Left lung (tissue), 10 donors: ENCODE data around the gene NAA16. TPM values are rescaled to one million over a fixed set of nuclear protein-coding genes. Genes with fewer than 3 reads are reported as not detected.

Source experiments
- ATAC-seq: fragments of 200-7000 bp; cut with Tn5 transposase; one replicate; pipeline ENCODE4 v1.9.1; 2020; ENCODE audit warnings: moderate library complexity
- DNase-seq, 4 donors: peaks; one replicate each; pipeline ENCODE4 v3.0.0-alpha.2; 2013 to 2020
- H3K27ac ChIP-seq, 2 donors: fragments of 200-600 bp; sonication (generic) in 1 of 2; one replicate each; pipeline versions ENCODE4 v1.5.0 to v1.8.0; 2020 to 2021
- H3K27me3 ChIP-seq, 2 donors: fragments of 200-600 bp; sonication (generic) in 1 of 2; one replicate each; pipeline versions ENCODE4 v1.5.0 to v1.8.0; 2020 to 2021
- H3K36me3 ChIP-seq, 2 donors: fragments of 200-600 bp; sonication (generic) in 1 of 2; one replicate each; pipeline versions ENCODE4 v1.5.0 to v1.8.0; 2020 to 2021
- H3K4me1 ChIP-seq, 2 donors: fragments of 200-600 bp; one replicate each; pipeline ENCODE4 v1.8.0; 2021
- H3K4me3 ChIP-seq, 2 donors: fragments of 200-600 bp; sonication (generic) in 1 of 2; one replicate each; pipeline versions ENCODE4 v1.5.0 to v1.8.0; 2020 to 2021; ENCODE audit warnings: mild to moderate bottlenecking in 1 of 2
- H3K9me3 ChIP-seq, 2 donors: fragments of 200-600 bp; sonication (generic) in 1 of 2; one replicate each; pipeline versions ENCODE4 v1.5.0 to v1.8.0; 2020 to 2021
- CTCF ChIP-seq, 2 donors: fragments of 200-600 bp; sonication (generic) in 1 of 2; IDR thresholded peaks; one replicate each; pipeline versions ENCODE4 v1.5.0 to v1.8.0; 2021; ENCODE audit warnings: antibody characterized with exemption in 2 of 2
- intact Hi-C, 2 donors: fragments of 100-400 bp; cut with DNase I; formaldehyde crosslinking; loops; one replicate each; pipeline versions ENCODE4 v1.11.2 to v1.14.2; 2022
- polyA plus RNA-seq, 6 donors: library from polyadenylated mRNA; unstranded; fragments of 120-200 nt; gene quantifications; one replicate each; pipeline ENCODE4 v1.2.1, GENCODE V29; 2013; ENCODE audit not compliant: insufficient read length in 6 of 6
- total RNA-seq, 2 donors: library from RNA; stranded (reverse); fragmentation: NEBNext Ultra II Directional; extraction: Animal tissue kit (Norgen Biotek cat#: 25700); gene quantifications; one replicate each; pipeline ENCODE4 v1.2.1, GENCODE V29; 2021
- donor health status: DM: no; HTN: yes; CAD: no.
- donor health status: DM: no; HTN: no; CAD: no.

Gene NAA16
- total and polyA plus RNA-seq, 8 donors = 17.2 to 69.4 (median 55.6) TPM

DNA sequence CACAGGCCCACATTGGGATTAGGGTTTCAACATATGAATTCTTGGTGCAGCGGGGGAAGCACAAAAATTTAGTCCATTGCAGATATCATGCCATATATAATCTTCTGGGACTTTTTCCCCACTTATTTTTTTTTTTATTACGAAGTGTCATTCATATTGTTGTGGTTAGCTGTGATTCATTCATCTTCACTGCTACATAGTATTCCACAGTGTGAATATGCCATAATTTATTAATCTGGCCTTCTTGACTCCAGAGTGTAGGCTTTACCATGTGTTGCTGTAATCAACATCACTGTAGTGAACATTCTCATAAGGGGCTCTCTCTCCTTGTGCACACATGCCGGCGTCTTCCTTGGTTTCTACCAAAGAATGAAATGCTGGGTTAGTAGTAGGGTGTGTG, 92.9 kb downstream of the NAA16 start:
- no peak for DNase-seq

DNA sequence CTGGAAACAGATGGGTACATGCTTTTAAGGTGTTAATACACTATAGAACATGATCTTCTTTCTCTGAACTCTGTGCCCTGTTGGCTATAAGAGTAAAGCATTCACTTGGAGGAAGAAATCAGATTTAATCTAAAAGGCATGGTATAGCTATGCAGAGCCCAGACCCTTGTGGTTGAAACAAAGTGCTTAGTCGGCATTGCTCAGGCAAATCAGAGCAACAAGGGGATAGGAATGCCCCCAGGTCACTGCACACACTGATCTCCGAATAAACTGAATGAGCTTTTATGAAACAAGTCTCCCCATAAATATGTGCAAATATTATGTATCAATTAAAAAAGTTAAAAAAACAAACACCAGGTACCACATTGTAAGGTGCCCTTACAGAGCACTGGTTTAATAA, 94.3 kb downstream of the NAA16 start:
- no peak overlapping the region for H3K4me3 ChIP-seq
- no peaks in the 10 kb centered on the region for H3K27me3 ChIP-seq
- no peaks in the 10 kb centered on the region for H3K9me3 ChIP-seq
- no peaks in the 10 kb centered on the region for H3K4me1 ChIP-seq
- ATAC-seq (no peak), DNase-seq (no peak)
- TF ChIP-seq CTCF (IDR thresholded peaks at IDR 0.05) = no peak
- no peak overlapping the region for H3K27ac ChIP-seq
- no peaks in the 10 kb centered on the region for H3K36me3 ChIP-seq
- intact Hi-C loops = no loop called here

More for the DNA sequence above, 92.9 kb downstream of the NAA16 start:
- no peaks in the 10 kb centered on the region for H3K36me3 ChIP-seq
- H3K4me3 ChIP-seq = no peak overlapping the region
- no peaks in the 10 kb centered on the region for H3K9me3 ChIP-seq
- no peak overlapping the region for H3K27ac ChIP-seq
- intact Hi-C loops = no loop called here
- no peaks in the 10 kb centered on the region for H3K4me1 ChIP-seq
- TF ChIP-seq CTCF (IDR thresholded peaks at IDR 0.05) = no peak
- no peaks in the 10 kb centered on the region for H3K27me3 ChIP-seq
- no peak for ATAC-seq

DNA sequence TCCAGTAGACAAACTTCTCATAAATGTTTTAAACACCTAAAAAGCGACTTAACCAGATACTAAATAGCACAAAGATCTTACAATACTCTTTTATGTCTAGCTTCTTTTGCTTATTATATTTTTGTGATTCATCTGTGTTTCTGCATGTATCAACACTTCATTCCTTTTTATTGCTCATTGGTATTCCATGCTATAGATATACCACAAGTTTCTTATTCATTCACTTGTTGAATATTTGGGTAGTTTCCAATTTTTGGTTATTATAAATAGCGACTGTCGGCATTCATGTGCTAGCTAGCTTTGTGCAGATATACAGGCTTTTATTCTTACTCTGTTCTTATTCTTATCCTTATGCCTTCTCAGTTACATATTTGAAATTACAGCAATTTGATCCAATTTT, 96.3 kb downstream of the NAA16 start:
- intact Hi-C loops = no loop called here
- DNase-seq = no peak

GRCh38 chr13:41408121-41408520, 97.1 kb downstream of the NAA16 start:
- ATAC-seq (no peak), DNase-seq (no peak)
- TF ChIP-seq CTCF (IDR thresholded peaks at IDR 0.05) = no peak
- Histone ChIP-seq H3K9me3 (no peaks in the 10 kb centered on the region), H3K27ac (no peak overlapping the region), H3K27me3 (no peaks in the 10 kb centered on the region), H3K36me3 (no peaks in the 10 kb centered on the region), H3K4me1 (no peaks in the 10 kb centered on the region), H3K4me3 (no peak overlapping the region)
- intact Hi-C loops = no loop called here

More for the DNA sequence above, 96.3 kb downstream of the NAA16 start:
- Histone ChIP-seq H3K27me3 (no peaks in the 10 kb centered on the region), H3K9me3 (no peaks in the 10 kb centered on the region), H3K4me3 (no peak overlapping the region), H3K36me3 (no peaks in the 10 kb centered on the region), H3K27ac (no peak overlapping the region), H3K4me1 (no peaks in the 10 kb centered on the region)
- no peak for TF ChIP-seq CTCF (IDR thresholded peaks at IDR 0.05)
- no peak for ATAC-seq

- TF ChIP-seq CTCF (IDR thresholded peaks at IDR 0.05) = no peak
- intact Hi-C loops = no loop called here
- no peak for ATAC-seq
These were observed 97.7 kb downstream of the NAA16 start for GRCh38 chr13:41408746-41409145.

More at GRCh38 chr13:41408746-41409145, 97.7 kb downstream of the NAA16 start:
- H3K27me3 ChIP-seq = no peaks in the 10 kb centered on the region
- H3K9me3 ChIP-seq = no peaks in the 10 kb centered on the region
- no peak overlapping the region for H3K27ac ChIP-seq
- H3K4me1 ChIP-seq = no peaks in the 10 kb centered on the region
- no peak overlapping the region for H3K4me3 ChIP-seq
- no peak for DNase-seq
- H3K36me3 ChIP-seq = no peaks in the 10 kb centered on the region
